A673 (cell line): ENCODE data around the gene CEP112. TPM values are rescaled to one million over a fixed set of nuclear protein-coding genes. Genes with fewer than 3 reads are reported as not detected.

Experiments
- BruUV-seq: library from RNA; stranded (reverse); fragments of 400-500 nt; replicated peaks from 2 replicates; lab custom pipeline; 2021; lab: Mats Ljungman, UMichigan
- CTCF ChIA-PET: fragments of 300-600 bp; sonication (Branson Sonifier 250); formaldehyde crosslinking; loops from one replicate; lab custom pipeline; 2022; ENCODE audit warnings: antibody characterized with exemption; lab: Charles Lee
- POLR2A ChIA-PET: fragments of 300-600 bp; sonication (Branson Sonifier 250); formaldehyde crosslinking; loops from one replicate; lab custom pipeline; 2022; ENCODE audit warnings: antibody characterized with exemption; ENCODE audit not compliant: low non-redundant PET; lab: Charles Lee
- DNase-seq: peaks from one replicate; pipeline ENCODE4 v3.0.0-alpha.2; 2015; ENCODE audit warnings: low spot score
- H3K27ac ChIP-seq: fragments of 200-600 bp; sonication (generic); 2 replicates; pipeline ENCODE4 v1.5.1; 2016; ENCODE audit warnings: mixed run types, low read depth, mild to moderate bottlenecking, mixed read lengths, antibody characterized with exemption, low read length; ENCODE audit not compliant: poor library complexity, severe bottlenecking
- H3K27me3 ChIP-seq: fragments of 200-600 bp; sonication (generic); replicated peaks from 2 replicates; pipeline ENCODE4 v1.6.1; 2017; ENCODE audit warnings: mixed run types, low read depth, mild to moderate bottlenecking, mixed read lengths, antibody characterized with exemption, low read length; ENCODE audit not compliant: insufficient read depth, poor library complexity
- H3K36me3 ChIP-seq: fragments of 200-600 bp; sonication (generic); 2 replicates; pipeline ENCODE4 v1.6.1; 2016; ENCODE audit warnings: mixed run types, mild to moderate bottlenecking, mixed read lengths, antibody characterized with exemption, low read length; ENCODE audit not compliant: insufficient read depth, poor library complexity, severe bottlenecking
- H3K4me1 ChIP-seq: fragments of 200-600 bp; sonication (generic); 2 replicates; pipeline ENCODE4 v1.6.1; 2017; ENCODE audit warnings: mixed run types, mild to moderate bottlenecking, mixed read lengths, antibody characterized with exemption, low read length; ENCODE audit not compliant: insufficient read depth, poor library complexity, severe bottlenecking
- H3K4me3 ChIP-seq: fragments of 200-600 bp; sonication (generic); 2 replicates; pipeline ENCODE4 v1.5.1; 2016; ENCODE audit warnings: low read depth, mixed run types, mild to moderate bottlenecking, mixed read lengths, low read length; ENCODE audit not compliant: poor library complexity, severe bottlenecking
- H3K9me3 ChIP-seq: fragments of 200-600 bp; sonication (generic); 2 replicates; pipeline ENCODE4 v1.6.1; 2016; ENCODE audit warnings: mixed run types, low read depth, mild to moderate bottlenecking, mixed read lengths, antibody characterized with exemption, low read length; ENCODE audit not compliant: poor library complexity, severe bottlenecking
- CTCF ChIP-seq: fragments of 300-800, 200-600 bp; sonication (generic); conservative IDR thresholded peaks from 2 replicates; pipeline ENCODE4 v1.5.1; 2017; ENCODE audit warnings: low read depth, mild to moderate bottlenecking, antibody characterized with exemption, low read length, moderate library complexity, mixed read lengths
- EZH2 ChIP-seq: fragments of 200-600 bp; sonication (generic); IDR thresholded peaks from 2 replicates; pipeline ENCODE4 v1.6.1; 2017; ENCODE audit warnings: borderline replicate concordance, low read depth, mild to moderate bottlenecking, mixed read lengths, antibody characterized with exemption, low read length; ENCODE audit not compliant: poor library complexity, severe bottlenecking
- intact Hi-C: fragments of 100-400 bp; cut with micrococcal nuclease; formaldehyde crosslinking; loops from one replicate; pipeline ENCODE4 v1.10.0; 2022; ENCODE audit not compliant: unreplicated experiment
- total RNA-seq: library from RNA; stranded (reverse); gene quantifications from 2 replicates; pipeline ENCODE4 v1.2.3, GENCODE V29; 2021

Gene CEP112
- total RNA-seq, 1 experiment from 2014 or later, result 27.2 TPM

DNA sequence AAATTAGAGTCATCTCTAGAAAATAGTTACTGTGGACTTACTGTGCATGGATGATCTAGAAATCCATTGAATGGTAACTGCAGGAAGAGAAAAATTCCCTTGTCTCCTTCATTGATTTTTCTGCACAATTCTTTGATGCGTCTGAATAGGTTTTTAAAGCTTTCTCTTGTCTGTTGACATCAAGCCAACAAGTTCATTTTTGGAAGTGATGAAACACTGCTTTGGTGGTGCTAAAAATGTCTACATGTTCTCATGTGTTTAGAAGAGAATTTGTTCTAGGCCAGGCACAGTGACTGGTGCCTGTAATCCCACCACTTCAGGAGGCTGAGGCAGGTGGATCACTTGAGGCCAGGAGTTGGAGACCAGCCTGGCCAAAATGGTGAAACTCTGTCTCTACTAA, 573.4 kb downstream of the CEP112 start:
- no peaks in the 10 kb centered on the region for H3K36me3 ChIP-seq
- no peaks in the 10 kb centered on the region for H3K9me3 ChIP-seq
- no peak overlapping the region for H3K4me3 ChIP-seq
- intact Hi-C loops, result no loop called here
- no TSS peak for BruUV-seq
- H3K4me1 ChIP-seq, result no peaks in the 10 kb centered on the region
- CTCF ChIA-PET, result no interaction called here
- H3K27ac ChIP-seq, result no peak overlapping the region
- POLR2A ChIA-PET, result no interaction called here
- H3K27me3 ChIP-seq, result no peaks in the 10 kb centered on the region
- TF ChIP-seq CTCF (no peak), EZH2 (no peak)
- no peak for DNase-seq

DNA sequence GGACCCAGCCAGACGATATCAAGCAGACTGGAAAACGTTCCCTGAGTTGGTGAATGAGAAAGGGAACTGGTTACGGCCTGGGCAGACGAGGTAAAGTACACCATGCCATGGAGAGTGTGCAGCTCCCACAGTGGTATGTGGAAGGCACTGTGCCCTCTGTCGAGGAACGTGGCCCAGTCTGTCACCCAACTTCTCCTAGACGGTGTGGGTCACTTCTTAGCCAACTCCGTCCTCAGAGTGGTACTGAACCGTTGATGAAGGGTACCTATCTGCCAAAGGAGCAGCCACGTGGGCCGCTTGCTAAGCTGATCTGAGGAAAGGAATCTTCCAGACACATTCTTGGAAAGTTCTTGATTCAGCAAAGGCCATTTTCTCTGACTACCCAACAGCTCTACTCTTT, 574.4 kb downstream of the CEP112 start:
- CTCF ChIA-PET, result no interaction called here

GRCh38 chr17:65609749-65610148, 582.2 kb downstream of the CEP112 start:
- Histone ChIP-seq H3K36me3 (no peaks in the 10 kb centered on the region), H3K9me3 (no peaks in the 10 kb centered on the region), H3K27ac (no peak overlapping the region), H3K4me3 (no peak overlapping the region), H3K27me3 (no peaks in the 10 kb centered on the region), H3K4me1 (no peaks in the 10 kb centered on the region)
- POLR2A ChIA-PET, result no interaction called here
- intact Hi-C loops, result no loop called here
- no peak for TF ChIP-seq CTCF
- TF ChIP-seq EZH2, result no peak
- CTCF ChIA-PET, result no interaction called here
- no TSS peak for BruUV-seq
- no peak for DNase-seq

More for the DNA sequence above, 574.4 kb downstream of the CEP112 start:
- Histone ChIP-seq H3K4me1 (no peaks in the 10 kb centered on the region), H3K27me3 (no peaks in the 10 kb centered on the region), H3K36me3 (no peaks in the 10 kb centered on the region), H3K4me3 (no peak overlapping the region), H3K27ac (no peak overlapping the region), H3K9me3 (no peaks in the 10 kb centered on the region)
- POLR2A ChIA-PET, result no interaction called here
- no peak for DNase-seq
- intact Hi-C loops, result no loop called here
- no peak for TF ChIP-seq CTCF
- TF ChIP-seq EZH2, result no peak
- no TSS peak for BruUV-seq
